K562 (cell line): ENCODE data around the gene KIF18B. TPM values are rescaled to one million over a fixed set of nuclear protein-coding genes. Genes with fewer than 3 reads are reported as not detected.
A peak's percentile ranks its signal among the peaks of the same experiment; 100 is the strongest.

Source experiments
- DDX20 ChIP-seq: fragments of 450-650 bp; IDR thresholded peaks from 2 replicates; pipeline ENCODE4 v1.6.1; 2016; ENCODE audit warnings: missing genetic modification characterization, low read depth, mild to moderate bottlenecking, missing compliant biosample characterization, moderate library complexity
- EWSR1 ChIP-seq: fragments of 450-650 bp; IDR thresholded peaks from 2 replicates; pipeline ENCODE4 v1.6.1; 2018; ENCODE audit warnings: borderline replicate concordance, mild to moderate bottlenecking, low read depth, moderate library complexity; ENCODE audit not compliant: partially characterized antibody
- FUS ChIP-seq: fragments of 200-400 bp; formaldehyde crosslinking; optimal IDR thresholded peaks from 2 replicates; pipeline ENCODE3; 2017; ENCODE audit warnings: low read depth, low read length
- HDGF ChIP-seq: fragments of 450-650 bp; IDR thresholded peaks from 2 replicates; pipeline ENCODE4 v1.6.1; 2016
- KAT7 ChIP-seq: sonication (generic); formaldehyde crosslinking; IDR thresholded peaks from 2 replicates; pipeline ENCODE4 v1.8.0; 2022; ENCODE audit warnings: missing genetic modification reagents, mild to moderate bottlenecking, borderline replicate concordance
- NCOA6 ChIP-seq: fragments of 450-650 bp; IDR thresholded peaks from 2 replicates; pipeline ENCODE4 v1.6.1; 2017; ENCODE audit warnings: mild to moderate bottlenecking
- NFXL1 ChIP-seq: fragments of 450-650 bp; formaldehyde crosslinking; IDR thresholded peaks from 2 replicates; pipeline ENCODE4 v1.4.0; 2021; ENCODE audit warnings: mild to moderate bottlenecking
- NR2C1 ChIP-seq, 2 experiments: fragments of 450-650 bp; IDR thresholded peaks; 2 replicates each; pipeline ENCODE4 v1.6.1; 2017; ENCODE audit warnings: mild to moderate bottlenecking in 2 of 2, antibody characterized with exemption in 1 of 2, inconsistent platforms in 1 of 2, missing compliant biosample characterization in 1 of 2, missing genetic modification characterization in 1 of 2
- RB1 ChIP-seq: fragments of 450-650 bp; IDR thresholded peaks from 2 replicates; pipeline ENCODE4 v1.6.1; 2017; ENCODE audit warnings: low read depth, mild to moderate bottlenecking
- SRSF1 ChIP-seq: fragments of 200-400 bp; formaldehyde crosslinking; IDR thresholded peaks from 2 replicates; pipeline ENCODE4 v1.6.1; 2017; ENCODE audit warnings: mild to moderate bottlenecking, low read depth, low read length, moderate library complexity
- SRSF7 ChIP-seq: fragments of 200-400 bp; formaldehyde crosslinking; optimal IDR thresholded peaks from 2 replicates; pipeline ENCODE3; 2017; ENCODE audit warnings: mild to moderate bottlenecking, low read depth, low read length
- STAT5B ChIP-seq: fragments of 250-450 bp; sonication (Bioruptor Pico); IDR thresholded peaks from 2 replicates; pipeline ENCODE4 v1.8.0; 2021; ENCODE audit warnings: mild to moderate bottlenecking, inconsistent platforms
- TCF7 ChIP-seq: sonication (generic); IDR thresholded peaks from 2 replicates; pipeline ENCODE4 v1.6.1; 2016; ENCODE audit warnings: antibody characterized with exemption, borderline replicate concordance
- ZNF165 ChIP-seq: fragments of 250-450 bp; sonication (Bioruptor Pico); IDR thresholded peaks from 2 replicates; pipeline ENCODE4 v1.4.0; 2020; ENCODE audit warnings: borderline replicate concordance
- polyA plus RNA-seq, 8 experiments: library from polyadenylated mRNA; depleted of rRNA in 4 of 8; stranded (reverse) in 5 of 8; unstranded in 3 of 8; fragments of >200 nt; fragmentation: Nextera tagmentation in 2 of 8; fragmentation: Illumina TruSeq in 1 of 8; extraction: Ambion mirVana in 2 of 8; extraction: Trizol in 1 of 8; gene quantifications; 2 replicates each; pipeline versions ENCODE4 v1.2.1 to v1.2.3, GENCODE V29; 2011 to 2014; ENCODE audit warnings: inconsistent platforms in 1 of 8, missing spikeins in 1 of 8
- total RNA-seq, 7 experiments: library from RNA; depleted of rRNA in 6 of 7; stranded (reverse); fragments of >200 nt in 6 of 7; fragmentation: Illumina TruSeq in 2 of 7; extraction: Trizol in 2 of 7; gene quantifications; 2 replicates each; pipeline versions ENCODE4 v1.2.1 to v1.2.3, GENCODE V29; 2011 to 2021; ENCODE audit warnings: low replicate concordance in 1 of 7
- TF ChIP-seq, protein P1 (sequence below): sonication (generic); formaldehyde crosslinking; IDR thresholded peaks from 2 replicates; pipeline ENCODE4 v1.8.1; 2023; ENCODE audit warnings: mild to moderate bottlenecking, missing genetic modification reagents, moderate library complexity
- TF ChIP-seq, protein P2 (sequence below): sonication (generic); formaldehyde crosslinking; IDR thresholded peaks from 2 replicates; pipeline ENCODE4 v1.5.0; 2020; ENCODE audit warnings: missing genetic modification reagents
- TF ChIP-seq, protein P3 (sequence below): fragments of 450-650 bp; IDR thresholded peaks from 2 replicates; pipeline ENCODE4 v1.6.1; 2018; ENCODE audit not compliant: partially characterized antibody
- TF ChIP-seq, protein P4 (sequence below): sonication (generic); formaldehyde crosslinking; IDR thresholded peaks from 2 replicates; pipeline ENCODE4 v1.8.0; 2022; ENCODE audit warnings: mild to moderate bottlenecking, missing genetic modification reagents
- TF ChIP-seq, protein P5 (sequence below), 2 experiments: IDR thresholded peaks; 2 replicates each; pipeline ENCODE4 v1.6.1; 2011; ENCODE audit warnings: borderline replicate concordance in 1 of 2, control low read depth in 1 of 2, low read depth in 1 of 2, low read length in 1 of 2, mild to moderate bottlenecking in 1 of 2, mixed read lengths in 1 of 2, moderate library complexity in 1 of 2; ENCODE audit not compliant: insufficient read depth in 1 of 2, insufficient read length in 1 of 2, poor library complexity in 1 of 2, severe bottlenecking in 1 of 2; ENCODE audit errors: extremely low read depth in 1 of 2

Gene KIF18B
- total and polyA plus RNA-seq, 9 of the 15 experiments (the other 6 are each of a cell fraction or from before 2014, with no cell fraction given) = 2.0 to 42.8 (median 13.2) TPM

DNA sequence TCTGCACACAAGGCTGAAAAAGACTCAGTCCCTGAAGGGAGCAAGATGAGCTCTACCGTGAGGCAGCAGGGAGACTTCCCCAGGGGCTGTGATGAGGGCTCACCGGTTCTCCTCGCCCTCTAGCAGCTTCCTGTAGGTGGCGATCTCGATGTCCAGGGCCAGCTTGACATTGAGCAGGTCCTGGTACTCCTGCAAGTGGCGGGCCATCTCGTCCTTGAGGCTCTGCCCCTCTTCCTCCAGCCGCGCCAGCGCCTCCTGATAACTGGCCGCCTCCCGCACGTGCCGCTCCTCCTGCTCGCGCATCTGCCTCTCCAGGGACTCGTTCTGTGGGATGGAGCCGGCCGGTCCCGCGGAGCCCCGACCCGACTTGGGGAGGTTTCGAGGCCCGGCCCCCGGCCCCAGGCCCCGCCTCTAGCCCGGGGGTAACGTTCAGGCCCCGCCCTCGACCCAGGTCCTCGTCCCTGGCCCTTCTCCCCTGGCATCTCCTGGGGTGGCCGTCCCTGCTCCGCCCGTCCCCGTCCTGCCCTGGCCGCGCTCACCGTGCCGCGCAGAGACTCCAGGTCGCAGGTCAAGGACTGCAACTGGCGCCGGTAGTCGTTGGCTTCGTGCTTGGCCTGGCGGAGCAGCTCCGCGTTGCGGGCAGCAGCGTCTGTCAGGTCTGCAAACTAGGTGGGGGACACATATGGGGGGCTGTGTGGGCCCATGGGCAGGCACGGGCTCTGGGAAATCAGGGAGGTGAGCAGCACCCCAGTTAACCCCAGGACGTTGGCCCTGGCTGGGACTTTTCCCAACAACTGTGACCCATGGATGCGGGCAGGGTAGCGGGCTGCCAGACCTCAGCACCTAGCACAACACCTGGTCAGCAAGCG, 36.2 kb downstream of the KIF18B start (continued):
- TF ChIP-seq TCF7 (no peak), NR2C1 (IDR thresholded peaks at IDR 0.05) (no peak), NR2C1 (tag; IDR thresholded peaks at IDR 0.05) (no peak), ZNF165 (CRISPR knock-in tag) (no peak), SRSF1 (no peak), RB1 (0 out of 2 replicates have a peak, but pooled peaks have one; percentile 36), NFXL1 (CRISPR knock-in tag) (no peak), DDX20 (tag) (no peak), SRSF7 (no peak), KAT7 (no peak), EWSR1 (no peak), HDGF (0 out of 2 replicates have a peak, but pooled peaks have one; percentile 42), FUS (no peak), NCOA6 (no peak), STAT5B (no peak)
- TF ChIP-seq, protein P1, sequence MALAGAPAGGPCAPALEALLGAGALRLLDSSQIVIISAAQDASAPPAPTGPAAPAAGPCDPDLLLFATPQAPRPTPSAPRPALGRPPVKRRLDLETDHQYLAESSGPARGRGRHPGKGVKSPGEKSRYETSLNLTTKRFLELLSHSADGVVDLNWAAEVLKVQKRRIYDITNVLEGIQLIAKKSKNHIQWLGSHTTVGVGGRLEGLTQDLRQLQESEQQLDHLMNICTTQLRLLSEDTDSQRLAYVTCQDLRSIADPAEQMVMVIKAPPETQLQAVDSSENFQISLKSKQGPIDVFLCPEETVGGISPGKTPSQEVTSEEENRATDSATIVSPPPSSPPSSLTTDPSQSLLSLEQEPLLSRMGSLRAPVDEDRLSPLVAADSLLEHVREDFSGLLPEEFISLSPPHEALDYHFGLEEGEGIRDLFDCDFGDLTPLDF (CRISPR knock-in tag) = no peak
- TF ChIP-seq, protein P2, sequence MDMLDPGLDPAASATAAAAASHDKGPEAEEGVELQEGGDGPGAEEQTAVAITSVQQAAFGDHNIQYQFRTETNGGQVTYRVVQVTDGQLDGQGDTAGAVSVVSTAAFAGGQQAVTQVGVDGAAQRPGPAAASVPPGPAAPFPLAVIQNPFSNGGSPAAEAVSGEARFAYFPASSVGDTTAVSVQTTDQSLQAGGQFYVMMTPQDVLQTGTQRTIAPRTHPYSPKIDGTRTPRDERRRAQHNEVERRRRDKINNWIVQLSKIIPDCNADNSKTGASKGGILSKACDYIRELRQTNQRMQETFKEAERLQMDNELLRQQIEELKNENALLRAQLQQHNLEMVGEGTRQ (CRISPR knock-in tag) = peak; percentile 62
- TF ChIP-seq, protein P3, sequence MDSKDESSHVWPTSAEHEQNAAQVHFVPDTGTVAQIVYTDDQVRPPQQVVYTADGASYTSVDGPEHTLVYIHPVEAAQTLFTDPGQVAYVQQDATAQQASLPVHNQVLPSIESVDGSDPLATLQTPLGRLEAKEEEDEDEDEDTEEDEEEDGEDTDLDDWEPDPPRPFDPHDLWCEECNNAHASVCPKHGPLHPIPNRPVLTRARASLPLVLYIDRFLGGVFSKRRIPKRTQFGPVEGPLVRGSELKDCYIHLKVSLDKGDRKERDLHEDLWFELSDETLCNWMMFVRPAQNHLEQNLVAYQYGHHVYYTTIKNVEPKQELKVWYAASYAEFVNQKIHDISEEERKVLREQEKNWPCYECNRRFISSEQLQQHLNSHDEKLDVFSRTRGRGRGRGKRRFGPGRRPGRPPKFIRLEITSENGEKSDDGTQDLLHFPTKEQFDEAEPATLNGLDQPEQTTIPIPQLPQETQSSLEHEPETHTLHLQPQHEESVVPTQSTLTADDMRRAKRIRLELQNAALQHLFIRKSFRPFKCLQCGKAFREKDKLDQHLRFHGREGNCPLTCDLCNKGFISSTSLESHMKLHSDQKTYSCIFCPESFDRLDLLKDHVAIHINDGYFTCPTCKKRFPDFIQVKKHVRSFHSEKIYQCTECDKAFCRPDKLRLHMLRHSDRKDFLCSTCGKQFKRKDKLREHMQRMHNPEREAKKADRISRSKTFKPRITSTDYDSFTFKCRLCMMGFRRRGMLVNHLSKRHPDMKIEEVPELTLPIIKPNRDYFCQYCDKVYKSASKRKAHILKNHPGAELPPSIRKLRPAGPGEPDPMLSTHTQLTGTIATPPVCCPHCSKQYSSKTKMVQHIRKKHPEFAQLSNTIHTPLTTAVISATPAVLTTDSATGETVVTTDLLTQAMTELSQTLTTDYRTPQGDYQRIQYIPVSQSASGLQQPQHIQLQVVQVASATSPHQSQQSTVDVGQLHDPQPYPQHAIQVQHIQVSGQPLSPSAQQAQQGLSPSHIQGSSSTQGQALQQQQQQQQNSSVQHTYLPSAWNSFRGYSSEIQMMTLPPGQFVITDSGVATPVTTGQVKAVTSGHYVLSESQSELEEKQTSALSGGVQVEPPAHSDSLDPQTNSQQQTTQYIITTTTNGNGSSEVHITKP = peak; percentile 47
- TF ChIP-seq, protein P4, sequence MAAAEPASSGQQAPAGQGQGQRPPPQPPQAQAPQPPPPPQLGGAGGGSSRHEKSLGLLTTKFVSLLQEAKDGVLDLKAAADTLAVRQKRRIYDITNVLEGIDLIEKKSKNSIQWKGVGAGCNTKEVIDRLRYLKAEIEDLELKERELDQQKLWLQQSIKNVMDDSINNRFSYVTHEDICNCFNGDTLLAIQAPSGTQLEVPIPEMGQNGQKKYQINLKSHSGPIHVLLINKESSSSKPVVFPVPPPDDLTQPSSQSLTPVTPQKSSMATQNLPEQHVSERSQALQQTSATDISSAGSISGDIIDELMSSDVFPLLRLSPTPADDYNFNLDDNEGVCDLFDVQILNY (CRISPR knock-in tag) = no peak
- TF ChIP-seq, protein P5, sequence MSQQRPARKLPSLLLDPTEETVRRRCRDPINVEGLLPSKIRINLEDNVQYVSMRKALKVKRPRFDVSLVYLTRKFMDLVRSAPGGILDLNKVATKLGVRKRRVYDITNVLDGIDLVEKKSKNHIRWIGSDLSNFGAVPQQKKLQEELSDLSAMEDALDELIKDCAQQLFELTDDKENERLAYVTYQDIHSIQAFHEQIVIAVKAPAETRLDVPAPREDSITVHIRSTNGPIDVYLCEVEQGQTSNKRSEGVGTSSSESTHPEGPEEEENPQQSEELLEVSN (IDR thresholded peaks at IDR 0.05; ENCODE audit: borderline replicate concordance in 1 of 2, extremely low read depth in 1 of 2, insufficient read depth in 1 of 2, insufficient read length in 1 of 2, low read depth in 1 of 2, low read length in 1 of 2, poor library complexity in 1 of 2, severe bottlenecking in 1 of 2) = peak in 1 of 2 experiments; percentile 72
